Activated naive CD4-positive, alpha-beta T cell treated with Interleukin-2 at 50 U/mL for 16 hours (primary cell): ENCODE results near the gene EHD4.
A peak's percentile ranks its signal among the peaks of the same experiment; 100 is the strongest.

Experiments used
- DNase-seq: peaks from one replicate; pipeline ENCODE4 v3.0.0-alpha.2; 2020

Gene EHD4

DNA sequence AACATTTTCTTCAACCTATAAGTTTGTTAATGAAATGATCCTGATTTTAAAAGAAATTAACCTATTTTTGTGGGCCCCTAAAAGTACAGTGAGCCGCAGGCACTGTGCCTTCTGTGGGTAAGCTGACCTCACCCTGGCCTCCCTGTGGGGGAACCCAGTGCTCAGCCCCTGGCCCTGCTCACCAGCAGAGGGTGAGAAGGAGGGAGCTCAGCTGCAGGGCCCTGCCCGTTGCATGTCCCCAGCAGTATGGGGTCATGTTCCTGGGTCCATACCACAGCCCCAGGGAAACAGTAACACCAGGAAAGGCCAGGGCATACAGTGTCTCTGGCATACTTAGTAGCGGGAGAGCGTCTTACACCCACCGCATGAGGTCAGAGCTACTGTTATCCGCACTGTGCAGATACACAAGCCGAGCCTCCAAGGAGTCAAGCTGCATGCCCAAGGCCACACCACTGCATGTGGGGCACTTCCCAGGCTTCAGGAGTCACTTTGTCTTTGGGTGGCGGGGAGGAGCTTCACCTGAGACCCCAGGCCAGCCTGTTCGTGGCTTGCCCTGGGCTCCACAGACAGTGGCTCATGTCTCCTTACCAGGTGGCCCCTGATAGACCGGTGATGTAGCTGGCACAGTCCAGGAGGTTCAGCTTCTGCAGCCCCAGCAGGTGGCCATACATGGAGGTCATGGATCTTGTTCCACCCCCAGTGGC, 22.6 kb upstream of the EHD4 start:
- no peak for DNase-seq

DNA sequence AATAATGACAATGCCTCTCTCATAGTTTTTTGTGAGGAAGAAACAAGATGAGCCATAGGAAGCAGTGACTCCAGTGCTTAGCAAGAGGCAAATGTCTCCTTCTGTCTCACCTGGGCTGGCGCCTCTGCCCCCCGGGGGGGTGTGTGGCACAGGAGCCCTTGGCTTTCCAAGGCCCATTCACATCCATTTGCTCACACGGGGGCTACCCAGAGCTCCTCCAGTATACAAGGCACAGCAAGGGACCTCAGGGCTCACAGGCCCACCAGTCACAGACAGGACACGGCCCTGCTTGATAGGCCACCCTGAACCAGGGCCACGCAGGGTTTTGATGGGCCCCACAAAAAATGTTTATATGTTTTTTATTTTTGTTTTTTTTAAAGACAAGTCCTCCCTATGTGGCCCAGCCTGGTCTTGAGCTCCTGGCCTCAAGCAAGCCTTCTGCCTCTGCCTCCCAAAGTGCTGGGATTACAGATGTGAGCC, 21.9 kb upstream of the EHD4 start:
- DNase-seq: no peak

DNA sequence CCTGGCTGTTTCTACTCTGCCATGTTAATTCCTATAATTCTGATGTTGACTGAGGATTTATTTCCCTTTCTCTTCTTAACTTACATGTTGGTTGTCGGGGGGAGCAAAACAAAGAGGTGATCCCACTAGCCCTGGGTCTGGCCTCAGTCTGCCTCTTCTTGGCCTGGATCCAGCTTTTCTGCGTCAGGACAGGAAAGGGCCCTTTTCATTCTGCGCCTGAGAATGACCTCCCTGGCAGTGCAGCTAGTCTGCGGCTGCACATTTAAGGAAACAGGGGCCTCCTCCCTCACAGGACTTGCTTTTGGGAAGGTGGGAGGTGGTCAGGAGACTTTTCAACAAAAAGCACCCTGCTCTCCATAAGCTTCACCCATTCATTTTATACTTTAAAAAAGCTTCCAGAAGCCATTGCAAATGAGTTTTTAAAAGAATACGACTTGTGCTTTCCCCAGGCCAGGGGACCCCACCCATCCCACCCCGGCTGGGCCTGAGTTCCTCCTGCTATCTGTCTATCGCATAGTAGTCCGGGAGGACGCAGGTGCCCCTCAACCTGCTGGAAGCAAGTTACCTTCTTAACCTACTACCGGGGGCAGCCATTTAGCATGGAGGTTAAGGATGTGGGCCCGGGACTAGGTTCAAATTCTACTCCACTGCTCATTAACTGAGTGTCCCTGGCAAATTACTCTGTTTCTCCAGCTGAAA, 21.3 kb upstream of the EHD4 start:
- no peak for DNase-seq

DNA sequence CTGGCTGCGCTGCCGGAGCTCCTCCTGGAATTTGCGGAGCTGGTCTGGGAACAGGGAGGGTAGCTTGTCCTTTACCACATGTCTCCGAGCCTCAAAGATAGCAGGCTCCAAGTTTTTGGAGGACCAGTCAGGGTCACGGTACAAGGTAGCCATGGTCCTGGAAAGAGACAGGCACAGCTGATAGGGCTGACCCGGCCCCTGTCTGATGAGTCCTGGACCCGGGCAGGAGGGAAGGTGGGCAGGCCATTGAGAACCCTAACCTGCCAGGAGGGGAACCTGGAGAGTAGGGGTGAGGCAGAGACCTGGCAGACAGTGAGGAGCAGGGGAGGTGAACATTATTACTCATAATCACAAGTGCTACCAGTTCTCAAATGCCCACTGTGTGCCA, 20.4 kb upstream of the EHD4 start:
- no peak for DNase-seq

DNA sequence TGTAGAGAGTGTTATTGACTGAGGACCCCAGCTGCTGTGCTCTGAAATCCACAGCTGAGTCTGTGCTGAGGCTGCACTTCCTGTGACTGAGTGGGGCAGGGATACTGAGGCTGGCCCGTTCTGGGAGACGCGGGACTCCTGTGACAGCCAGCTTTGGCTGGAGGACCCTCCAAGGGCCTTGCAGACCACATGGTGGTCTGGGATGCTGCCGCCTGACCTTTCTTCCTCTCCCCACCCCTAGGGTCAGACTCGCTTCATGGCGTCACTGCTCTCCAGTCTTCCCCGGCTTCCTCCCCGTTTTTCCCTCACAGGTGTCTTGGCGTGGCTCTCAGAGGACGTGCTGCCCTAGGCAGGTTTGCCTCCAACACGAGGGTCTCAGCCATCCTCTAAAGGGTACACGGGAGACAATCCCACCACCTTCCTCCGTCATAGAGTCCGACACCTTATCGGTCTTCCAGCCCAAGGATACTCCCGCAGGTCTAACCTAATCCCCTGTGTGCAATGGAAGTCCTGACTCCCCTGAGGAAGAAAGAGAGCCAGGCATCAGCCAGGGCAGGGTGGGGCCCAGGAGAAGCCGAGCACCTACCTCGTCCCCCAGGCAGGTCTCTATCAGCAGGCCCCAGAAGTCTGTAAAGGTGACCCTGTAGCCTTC, 19.9 kb upstream of the EHD4 start:
- DNase-seq: no peak

DNA sequence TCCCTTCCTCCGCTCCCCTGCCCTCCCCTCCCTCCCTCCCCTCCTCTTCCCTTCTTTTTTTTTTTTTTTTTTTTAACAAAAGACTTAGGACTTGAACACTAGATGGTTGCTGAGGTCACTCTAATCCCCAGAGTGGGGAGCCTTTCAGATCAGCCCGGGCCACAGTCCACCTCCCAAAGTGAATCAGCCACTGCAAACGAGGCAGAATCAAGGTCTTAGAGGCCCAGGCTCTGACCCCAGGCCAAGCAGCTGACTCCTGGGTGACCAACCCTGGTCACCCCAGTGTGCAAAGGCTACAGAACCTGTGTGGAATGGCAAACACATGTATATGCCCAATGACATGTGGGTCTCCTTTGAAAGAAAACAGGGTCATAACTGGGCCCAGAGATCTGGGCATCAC, 18.3 kb upstream of the EHD4 start:
- DNase-seq: no peak

DNA sequence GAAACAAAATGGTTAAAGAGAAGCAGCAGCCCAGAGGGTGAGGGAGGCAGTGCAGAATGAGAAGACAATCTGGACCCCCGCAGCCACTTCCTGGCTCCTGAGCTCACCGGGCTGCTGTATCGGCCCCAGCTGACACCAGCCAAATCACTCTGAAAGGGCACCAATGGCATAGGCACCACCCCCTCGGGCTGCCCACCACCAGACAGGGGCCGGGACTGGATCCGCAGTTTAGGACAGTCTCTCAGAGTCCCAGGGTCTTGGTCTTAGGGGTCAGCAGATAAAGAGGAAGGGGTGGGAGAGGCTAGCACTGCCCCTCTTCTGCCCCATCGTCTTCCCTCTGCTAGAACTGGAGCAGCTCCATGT, 17.9 kb upstream of the EHD4 start:
- DNase-seq: no peak

DNA sequence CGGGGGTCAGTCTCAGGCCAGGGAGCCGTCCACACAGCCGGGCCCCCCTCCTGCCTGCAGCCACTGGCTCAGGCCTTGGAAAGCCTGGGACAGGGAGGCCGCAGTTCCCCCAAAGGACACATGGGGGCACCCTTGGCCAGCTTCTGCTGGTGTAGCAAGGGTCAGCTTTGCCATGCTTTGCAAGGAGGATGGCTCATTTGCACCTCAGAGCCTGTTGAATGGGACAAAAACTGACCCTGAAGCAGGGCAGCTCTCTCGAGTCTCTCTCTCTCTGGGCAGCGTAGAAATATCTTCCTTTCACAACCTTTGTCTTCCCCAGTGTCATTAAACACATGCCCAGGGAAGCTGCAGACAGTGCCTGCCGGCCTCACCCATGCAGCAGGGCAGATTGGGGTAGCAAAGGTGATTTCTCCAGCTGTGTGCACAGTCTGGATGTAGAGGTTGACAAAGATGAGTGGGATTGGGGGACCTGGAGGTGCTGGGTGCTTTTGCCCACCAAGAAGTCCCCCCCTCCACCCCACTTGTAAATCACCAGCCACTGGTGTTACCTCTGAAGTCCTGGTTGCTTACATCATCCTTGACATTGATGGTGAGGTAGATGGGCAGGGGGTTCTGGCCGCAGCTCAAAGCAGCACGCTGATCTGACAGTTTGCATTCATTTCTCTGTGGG, 17.4 kb upstream of the EHD4 start:
- peak; percentile 88 for DNase-seq

DNA sequence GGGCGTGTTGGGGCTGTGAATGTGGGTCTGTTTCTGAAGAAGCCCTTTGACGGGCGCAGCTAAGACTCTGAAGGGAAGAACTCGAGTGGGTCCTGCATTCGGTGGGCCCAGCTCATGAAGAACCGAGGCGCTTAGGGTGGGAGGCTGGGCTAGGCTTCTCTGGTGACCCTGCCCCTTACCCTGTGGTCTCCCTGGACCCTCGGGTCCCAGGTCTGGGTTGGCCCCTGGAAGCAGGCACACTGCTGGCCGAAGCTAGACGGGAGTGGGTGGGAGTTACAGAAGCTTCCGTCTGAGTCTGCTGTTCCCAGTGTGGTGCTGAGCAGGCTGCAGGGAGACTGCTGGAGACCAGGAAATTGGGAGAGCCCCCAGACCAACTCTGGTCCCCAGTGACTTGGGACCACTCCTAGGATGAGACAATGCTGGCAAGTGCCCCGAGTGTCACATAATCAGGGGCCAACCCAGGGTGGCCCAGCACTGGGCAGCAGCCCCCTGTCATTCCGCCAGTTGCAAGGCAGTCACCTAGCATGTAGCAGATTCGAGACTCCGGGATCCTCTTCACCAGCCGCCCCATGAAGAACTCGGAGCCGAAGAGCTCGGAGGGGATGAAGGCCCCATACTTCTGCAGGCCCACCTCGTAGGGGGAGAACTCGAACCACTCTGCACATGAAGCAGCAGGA, 16.7 kb upstream of the EHD4 start:
- DNase-seq: no peak

DNA sequence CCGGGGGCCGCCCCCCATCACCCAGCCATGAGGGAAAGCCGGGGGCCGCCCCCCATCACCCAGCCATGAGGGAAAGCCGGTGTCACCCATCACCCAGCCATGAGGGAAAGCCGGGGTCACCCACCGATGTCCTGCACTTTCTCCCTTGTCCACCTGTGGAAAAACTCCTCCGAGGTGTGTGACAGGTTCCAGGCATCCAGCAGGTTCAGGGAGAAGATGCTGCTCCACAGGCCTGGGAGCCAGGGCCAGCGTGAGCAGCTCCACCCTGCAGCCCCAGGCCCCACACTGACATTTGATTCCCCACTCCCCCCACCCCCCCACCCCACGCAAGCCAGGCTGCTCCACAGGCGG, 15.5 kb upstream of the EHD4 start:
- no peak for DNase-seq

DNA sequence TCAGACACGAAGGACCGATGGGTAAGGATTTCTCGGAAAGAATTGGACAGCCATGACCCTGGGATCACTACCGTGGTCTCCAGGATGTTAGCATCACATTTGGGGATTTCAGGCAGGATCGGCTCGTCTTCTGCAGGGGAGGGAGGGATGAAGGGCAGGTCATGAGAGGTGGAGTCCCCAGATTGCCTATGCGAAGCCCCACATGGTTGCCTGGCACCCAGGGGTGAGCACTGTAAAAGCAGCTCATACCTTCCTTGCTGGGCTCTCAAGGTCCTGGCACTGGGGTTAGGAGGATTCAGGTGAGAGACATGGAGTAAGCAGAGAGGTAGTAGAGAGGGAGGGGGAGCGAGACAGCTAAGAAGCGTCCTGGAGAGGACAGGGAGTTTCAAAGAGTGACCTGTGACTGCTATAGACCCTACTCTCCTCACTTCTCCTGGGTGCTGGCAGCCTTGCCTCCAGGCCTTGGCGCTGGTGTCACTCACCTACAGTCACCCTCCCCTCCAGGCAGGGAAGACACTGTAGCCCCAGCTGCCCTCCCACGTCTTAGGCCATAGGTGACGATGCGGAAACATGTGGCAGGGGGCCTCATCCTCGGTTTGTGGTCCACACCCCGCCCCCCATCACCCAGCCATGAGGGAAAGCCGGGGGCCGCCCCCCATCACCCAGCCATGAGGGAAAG, 15.0 kb upstream of the EHD4 start:
- DNase-seq: no peak

DNA sequence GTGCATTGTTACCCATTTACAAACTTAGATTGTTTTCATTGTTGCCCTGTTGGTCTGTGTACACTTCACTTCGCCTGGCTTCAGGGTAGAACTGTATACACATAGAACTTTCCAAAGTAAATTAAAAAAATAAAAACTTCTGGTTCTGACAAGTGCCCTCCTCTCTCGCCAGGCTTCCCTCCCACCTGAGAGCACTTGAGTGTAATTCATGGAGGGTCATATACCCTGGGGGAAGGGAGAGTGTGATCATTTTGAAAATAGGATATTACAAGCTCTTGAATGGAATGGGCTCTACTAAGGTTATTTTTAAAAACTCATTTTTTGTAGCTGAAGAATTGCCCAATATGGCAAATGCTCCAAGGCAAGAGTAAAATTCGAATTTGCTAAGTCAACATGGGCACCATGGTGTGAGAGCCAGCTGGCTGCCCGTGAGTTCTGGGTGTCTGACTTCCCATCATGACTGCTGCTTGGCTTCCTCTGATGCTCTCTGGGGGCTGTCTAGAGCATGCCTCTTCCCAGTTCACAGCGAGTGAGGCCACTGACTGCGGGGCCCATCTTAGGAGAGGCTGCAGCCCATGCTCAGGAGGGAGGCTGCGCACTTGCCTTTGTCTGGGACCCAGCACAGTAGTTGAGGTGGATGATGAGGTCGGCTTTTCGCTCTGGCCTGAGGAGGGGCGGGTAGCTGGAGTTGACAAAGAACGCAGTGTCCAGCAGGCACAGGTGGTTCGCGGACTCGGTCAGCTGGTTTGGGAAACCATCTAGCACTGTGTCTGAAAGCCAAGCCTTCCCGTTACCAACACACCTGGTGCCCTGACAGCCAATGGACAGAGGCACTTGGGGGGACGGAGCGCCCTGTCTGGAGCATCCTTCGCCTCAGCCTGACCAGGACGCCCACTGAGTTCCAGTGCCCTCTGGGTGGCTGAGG, 13.1 kb upstream of the EHD4 start:
- no peak for DNase-seq

DNA sequence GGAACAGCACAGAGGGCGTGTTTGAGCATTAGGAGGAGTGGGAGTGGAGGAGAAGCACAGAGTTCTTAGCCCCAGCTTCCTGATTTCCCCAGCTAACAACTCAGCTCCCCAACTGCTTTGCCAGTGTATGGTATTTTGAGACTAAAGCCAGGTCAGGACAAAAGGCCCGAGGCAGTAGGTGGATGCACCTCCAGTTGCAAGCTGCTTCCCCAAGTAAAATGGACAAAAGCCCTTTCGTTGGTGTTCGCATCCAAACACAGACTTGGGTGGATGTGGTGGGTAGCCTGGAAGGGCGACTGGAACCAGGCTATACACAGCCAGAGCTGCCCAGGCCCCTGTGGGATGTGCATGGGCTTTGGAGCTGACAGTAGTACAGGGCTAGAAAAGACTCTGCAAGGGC, 12.3 kb upstream of the EHD4 start:
- peak; percentile 1 for DNase-seq

DNA sequence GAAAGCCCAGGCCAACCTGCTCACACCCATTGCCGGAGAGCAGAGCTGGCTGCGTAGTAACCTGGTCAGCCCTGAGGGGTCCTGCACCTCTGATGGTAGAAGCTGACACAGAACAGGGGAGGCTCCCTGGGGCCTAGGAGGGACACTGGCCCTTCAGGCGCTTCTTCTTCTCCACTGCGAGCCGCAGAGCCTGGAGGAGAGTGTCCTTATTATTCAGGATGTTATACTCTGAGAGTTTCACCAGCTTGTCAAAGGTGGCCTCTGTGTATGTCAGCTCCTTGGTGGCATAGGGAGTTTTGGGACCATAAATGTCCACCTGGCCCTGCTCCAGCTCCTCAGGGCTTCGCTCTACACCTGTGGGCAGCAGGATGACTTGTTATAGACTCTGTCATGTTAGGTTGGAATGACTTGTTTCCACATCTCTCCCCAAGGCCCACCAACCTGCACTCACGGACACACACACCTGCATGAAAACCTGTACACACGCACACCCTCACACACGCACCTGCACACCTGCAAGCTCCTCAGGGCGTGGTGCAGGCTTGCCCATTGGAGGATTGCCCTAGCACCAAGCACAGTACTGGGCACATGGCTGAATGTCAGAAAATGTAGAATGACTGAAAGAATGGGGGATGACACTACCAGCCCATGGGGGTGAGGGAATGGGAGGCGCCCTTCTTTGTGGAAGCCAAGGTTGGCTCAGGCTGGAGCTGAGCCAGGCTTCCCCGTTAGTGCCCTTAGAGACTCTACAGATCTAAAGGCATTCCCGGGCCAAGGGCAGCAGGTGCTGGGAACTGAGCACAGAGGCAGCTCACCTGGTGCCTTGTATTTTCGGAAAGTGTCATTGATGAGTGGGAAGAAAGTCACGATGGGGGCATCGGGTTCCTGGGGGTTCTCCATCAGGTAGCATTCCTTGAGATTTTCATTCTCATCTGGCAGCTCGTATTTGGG, 11.5 kb upstream of the EHD4 start:
- peak; percentile 0 for DNase-seq

DNA sequence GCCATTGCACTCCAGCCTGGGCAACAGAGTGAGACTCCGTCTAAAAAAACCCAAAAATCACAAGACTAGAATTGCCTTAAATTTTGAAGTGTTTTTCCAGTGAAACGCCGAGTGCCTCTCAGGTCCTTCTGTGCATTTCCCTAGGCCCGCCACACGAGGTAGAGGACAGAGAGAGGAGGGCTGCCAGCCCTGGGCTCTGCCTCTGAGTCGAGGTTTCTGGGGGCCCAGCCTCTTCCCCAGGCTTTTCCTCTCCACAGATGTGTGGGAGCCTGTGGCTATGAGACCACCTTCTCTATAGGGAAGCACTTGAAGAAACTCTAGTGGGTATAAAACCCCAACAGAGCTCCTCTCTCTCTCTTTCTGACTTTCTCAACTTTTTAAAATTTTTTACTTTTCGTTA, 10.9 kb upstream of the EHD4 start:
- DNase-seq: no peak

DNA sequence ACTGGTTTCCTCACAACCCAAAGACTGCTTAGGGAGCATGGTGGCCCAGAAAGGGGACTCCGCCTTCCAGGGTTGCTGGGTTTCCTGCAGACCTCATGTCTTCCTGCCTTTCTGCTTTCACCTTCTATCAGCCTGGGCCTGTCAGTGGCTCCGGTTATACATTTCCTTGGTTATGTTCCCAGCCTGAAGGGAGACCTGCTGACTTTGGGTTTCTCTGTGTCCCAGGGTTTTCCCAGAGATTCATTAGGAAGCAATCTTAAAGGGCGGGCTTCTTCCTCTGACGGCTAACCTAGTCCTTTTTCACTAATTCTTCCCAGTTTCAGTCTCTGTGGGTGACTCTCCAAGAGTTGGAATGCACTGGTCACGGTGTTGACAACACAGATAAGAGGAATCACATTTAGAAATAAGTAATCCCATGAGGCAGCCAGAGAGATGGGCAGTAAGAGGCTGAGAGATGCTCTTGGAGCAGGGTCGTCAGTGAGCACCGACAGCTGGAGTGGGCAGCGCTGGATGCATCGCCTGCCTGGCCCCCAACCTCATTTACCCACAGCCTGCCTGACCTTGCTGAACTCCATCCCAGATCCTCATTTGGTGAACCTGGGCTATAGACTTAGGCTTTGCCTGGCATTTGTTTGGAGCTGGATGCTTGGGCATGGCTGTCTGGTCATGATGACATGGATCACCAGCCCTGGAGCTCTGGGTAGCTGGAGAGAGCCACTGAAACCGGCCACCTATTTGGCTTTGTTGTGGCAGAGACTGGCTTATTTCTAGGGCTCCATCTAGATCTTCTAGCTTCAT, 10.0 kb upstream of the EHD4 start:
- DNase-seq: no peak

DNA sequence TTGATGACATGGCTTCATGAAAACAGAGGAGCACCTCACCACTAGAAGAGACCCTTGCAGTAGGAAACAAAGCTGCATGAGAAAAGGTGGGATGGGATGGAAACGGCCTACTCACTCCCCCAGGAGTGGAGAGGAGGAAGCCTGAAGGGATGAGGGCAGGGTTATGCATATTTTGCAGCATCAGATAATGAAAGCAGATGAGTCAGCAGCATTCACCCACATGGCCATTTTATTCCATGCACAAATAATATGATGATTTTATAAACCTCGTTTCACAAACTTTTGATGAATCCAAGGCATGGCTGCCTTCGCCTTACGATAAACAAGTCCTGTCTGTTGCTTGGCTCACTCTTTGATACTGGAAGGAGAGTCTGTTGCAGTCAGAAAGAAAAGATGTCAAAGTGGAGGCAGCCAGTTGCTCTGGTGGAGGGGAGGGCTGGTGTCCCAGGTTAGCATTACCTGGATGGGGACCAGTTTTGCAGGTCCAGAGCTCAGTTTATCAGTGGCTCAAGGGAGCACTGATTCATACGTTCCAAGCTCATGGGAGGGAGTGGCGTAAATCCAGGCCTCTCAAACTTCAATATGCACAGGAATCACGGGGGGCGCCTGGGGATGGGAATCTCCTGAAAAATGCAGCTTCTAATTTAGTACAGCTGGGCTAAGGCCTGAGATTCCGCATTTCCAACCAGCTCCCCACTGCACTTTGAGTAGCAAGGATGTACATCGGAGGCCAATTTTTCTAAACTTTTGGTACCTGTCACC, 9.2 kb upstream of the EHD4 start:
- DNase-seq: peak; percentile 1

DNA sequence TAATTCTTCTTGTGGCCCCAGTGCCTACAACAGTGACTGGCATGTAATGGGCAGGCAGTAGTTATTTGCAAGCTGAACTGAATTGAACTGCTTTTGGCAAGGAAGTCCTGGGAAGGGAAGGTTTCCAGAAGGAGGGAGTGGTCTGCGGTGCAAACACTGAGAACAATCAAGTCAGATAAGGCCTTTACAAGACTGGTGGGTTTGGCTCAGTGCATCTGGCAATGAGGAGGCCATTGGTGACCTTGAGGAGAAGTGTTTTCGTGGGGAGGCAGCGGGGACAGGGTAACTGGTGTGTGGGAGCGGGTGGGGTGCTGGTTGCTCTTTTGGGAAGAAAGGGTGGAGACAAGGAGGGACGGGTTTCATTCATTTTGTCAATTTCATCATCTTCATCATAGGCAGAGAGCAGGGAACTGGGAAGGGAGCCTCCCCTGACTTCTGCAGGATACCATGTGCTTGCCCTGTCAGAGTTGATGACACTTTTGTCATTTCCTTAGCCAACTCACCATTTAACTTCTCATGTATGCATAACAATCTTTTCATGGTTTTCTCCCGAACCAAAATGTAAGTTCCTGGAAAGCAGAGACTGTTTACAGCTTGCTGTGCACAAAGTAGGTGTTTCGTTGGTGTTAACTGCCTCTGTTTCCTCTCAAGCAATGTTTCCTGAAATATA, 8.4 kb upstream of the EHD4 start:
- DNase-seq: peak; percentile 1
